Peyer's patch (tissue), 4 donors: Measurements from ENCODE around the gene TTC16.

Source experiments
- CTCF ChIP-seq, 6 experiments: fragments of 450-650 bp in 4 of 6; fragments of 200-600 bp in 2 of 6; sonication (generic) in 1 of 6; IDR thresholded peaks; one replicate each; pipeline ENCODE4 v1.5.1; 2017 to 2019; ENCODE audit warnings: antibody characterized with exemption in 6 of 6, mild to moderate bottlenecking in 3 of 6, moderate library complexity in 1 of 6
- POLR2A ChIP-seq, 2 donors: fragments of 450-650 bp; IDR thresholded peaks; one replicate each; pipeline ENCODE4 v1.5.1; 2017; ENCODE audit warnings: antibody characterized with exemption in 2 of 2, mild to moderate bottlenecking in 2 of 2, moderate library complexity in 2 of 2

- TF ChIP-seq CTCF (IDR thresholded peaks at IDR 0.05) = no peak
- no peak for TF ChIP-seq POLR2A (IDR thresholded peaks at IDR 0.05)
Measured at GRCh38 chr9:127730262-127730661, 14.4 kb downstream of the TTC16 start.
